ENCODE data around the gene ZMAT3. TPM values are rescaled to one million over a fixed set of nuclear protein-coding genes. Genes with fewer than 3 reads are reported as not detected.

ZMAT3 gene, protein sequence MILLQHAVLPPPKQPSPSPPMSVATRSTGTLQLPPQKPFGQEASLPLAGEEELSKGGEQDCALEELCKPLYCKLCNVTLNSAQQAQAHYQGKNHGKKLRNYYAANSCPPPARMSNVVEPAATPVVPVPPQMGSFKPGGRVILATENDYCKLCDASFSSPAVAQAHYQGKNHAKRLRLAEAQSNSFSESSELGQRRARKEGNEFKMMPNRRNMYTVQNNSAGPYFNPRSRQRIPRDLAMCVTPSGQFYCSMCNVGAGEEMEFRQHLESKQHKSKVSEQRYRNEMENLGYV
- total RNA-seq (2022; extraction: Qiagen RNA extraction; ENCODE audit: low read depth) = 6.2 to 8.0 TPM (median 6.5 TPM) in 5 replicates

GRCh38 chr3:179071323-179072099 is at the start of gene ZMAT3:
TSS of gene ZMAT3 (minus strand) at chr3:179071809. CDS start at chr3:179067752, 4,057 bp downstream.

Other genes with a start within 250 kb of the ZMAT3 start
- gene PIK3CA, start 76.5 kb upstream of the ZMAT3 start, total RNA-seq (2022; extraction: Qiagen RNA extraction; ENCODE audit: low read depth) = 4.5 to 7.3 TPM (median 5.8 TPM) in 5 replicates
- gene KCNMB3, start 179.3 kb upstream of the ZMAT3 start, total RNA-seq (2022; extraction: Qiagen RNA extraction; ENCODE audit: low read depth) = 0.99 to 1.7 TPM (median 1.5 TPM) in 5 replicates